GM12878 (cell line): ENCODE data around the gene CD164.

Experiments used
- CTCF ChIP-seq, 3 experiments: IDR thresholded peaks in 2 of 3; conservative IDR thresholded peaks in 1 of 3; 2 replicates each; pipeline ENCODE4 v1.5.1; 2011; ENCODE audit warnings: low read depth in 3 of 3, low read length in 3 of 3, mild to moderate bottlenecking in 3 of 3, control low read depth in 2 of 3, moderate library complexity in 2 of 3, inconsistent platforms in 1 of 3, mixed read lengths in 1 of 3; ENCODE audit not compliant: control insufficient read depth in 2 of 3, insufficient read depth in 1 of 3; ENCODE audit errors: extremely low read depth in 1 of 3
- EZH2 ChIP-seq: IDR thresholded peaks from 2 replicates; pipeline ENCODE4 v1.6.1; 2012; ENCODE audit warnings: low read depth, mild to moderate bottlenecking, control low read depth, inconsistent platforms, low read length, borderline replicate concordance; ENCODE audit not compliant: control insufficient read depth
- HCFC1 ChIP-seq: fragments of 150-350 bp; IDR thresholded peaks from 2 replicates; pipeline ENCODE4 v1.6.1; 2014; ENCODE audit warnings: low read length
- HDAC2 ChIP-seq: fragments of 200-600 bp; sonication (generic); IDR thresholded peaks from 2 replicates; pipeline ENCODE4 v1.6.1; 2017
- PML ChIP-seq: IDR thresholded peaks from 2 replicates; pipeline ENCODE4 v1.6.1; 2012; ENCODE audit warnings: low read length, inconsistent platforms
- PRDM15 ChIP-seq: fragments of 450-650 bp; formaldehyde crosslinking; IDR thresholded peaks from 2 replicates; pipeline ENCODE4 v1.4.0; 2020; ENCODE audit warnings: mild to moderate bottlenecking, moderate library complexity
- SREBF2 ChIP-seq: IDR thresholded peaks from 2 replicates; pipeline ENCODE4 v1.6.1; 2012; ENCODE audit warnings: mild to moderate bottlenecking, low read length
- ZNF274 ChIP-seq: IDR thresholded peaks from one replicate; pipeline ENCODE4 v1.8.0; 2011; ENCODE audit not compliant: insufficient read length, insufficient read depth

GRCh38 chr6:109429496-109429895 is 47.2 kb upstream of the CD164 start:
- TF ChIP-seq EZH2 (no peak), ZNF274 (no peak), PML (no peak), SREBF2 (no peak), CTCF (IDR thresholded peaks at IDR 0.05 in 2 of 3, conservative IDR thresholded peaks at IDR 0.05 in 1 of 3; ENCODE audit: control insufficient read depth in 2 of 3, extremely low read depth in 1 of 3, insufficient read depth in 1 of 3, low read depth in 3 of 3, low read length in 3 of 3) (no peak), HDAC2 (no peak), PRDM15 (CRISPR knock-in tag) (no peak), HCFC1 (no peak)
